Psoas muscle (tissue), 8 donors: ENCODE results near the gene STUM. TPM values are rescaled to one million over a fixed set of nuclear protein-coding genes. Genes with fewer than 3 reads are reported as not detected.

ENCODE experiments used
- ATAC-seq, 4 donors: fragments of 200-7000 bp; cut with Tn5 transposase; one replicate each; pipeline ENCODE4 v1.9.1; 2020; ENCODE audit warnings: moderate library complexity in 3 of 4, mild to moderate bottlenecking in 2 of 4
- DNase-seq, 2 donors: peaks; one replicate each; pipeline ENCODE4 v3.0.0-alpha.2; 2020
- H3K27ac ChIP-seq: fragments of 200-600 bp; one replicate; pipeline ENCODE4 v1.8.0; 2022
- H3K27me3 ChIP-seq, 3 donors: fragments of 200-600 bp in 1 of 3; one replicate each; pipeline versions ENCODE4 v1.6.1 to v1.8.0; 2013 to 2022; ENCODE audit warnings: low read length in 2 of 3, mild to moderate bottlenecking in 2 of 3, moderate library complexity in 1 of 3; ENCODE audit not compliant: insufficient read depth in 3 of 3
- H3K36me3 ChIP-seq, 2 donors: fragments of 200-600 bp in 1 of 2; one replicate each; pipeline versions ENCODE4 v1.6.1 to v1.8.0; 2013 to 2022; ENCODE audit warnings: low read depth in 1 of 2, mild to moderate bottlenecking in 1 of 2, moderate library complexity in 1 of 2; ENCODE audit not compliant: insufficient read depth in 1 of 2
- H3K4me1 ChIP-seq: fragments of 200-600 bp; one replicate; pipeline ENCODE4 v1.8.0; 2022
- H3K4me3 ChIP-seq: fragments of 200-600 bp; one replicate; pipeline ENCODE4 v1.8.0; 2022; ENCODE audit warnings: mild to moderate bottlenecking
- H3K9me3 ChIP-seq: fragments of 200-600 bp; one replicate; pipeline ENCODE4 v1.8.0; 2022
- CTCF ChIP-seq: fragments of 200-600 bp; IDR thresholded peaks from one replicate; pipeline ENCODE4 v1.8.0; 2022; ENCODE audit warnings: antibody characterized with exemption
- WGBS, 3 donors: extraction: QIAGEN DNeasy Blood & Tissue Kit; methylation state at CpG; one replicate each; pipeline versions ENCODE4 v1.1.6 to v1.1.7; 2013; 5-methylcytosine and 5-hydroxymethylcytosine counted together
- intact Hi-C, 2 donors: fragments of 100-400 bp; cut with DNase I; formaldehyde crosslinking; loops; one replicate each; pipeline versions ENCODE4 v1.11.0 to v1.14.2; 2022
- polyA plus RNA-seq, 3 donors: library from polyadenylated mRNA; stranded (reverse); fragments of 200-250 nt; gene quantifications; one replicate each; pipeline ENCODE4 v1.2.3, GENCODE V29; 2013
- total RNA-seq, 4 donors: library from RNA; stranded (reverse); fragmentation: NEBNext Ultra II Directional in 2 of 4; extraction: Animal tissue kit (Norgen Biotek cat#: 25700) in 2 of 4; gene quantifications; one replicate each; pipeline versions ENCODE4 v1.2.1 to v1.2.4, GENCODE V29; 2021 to 2023
- donor health status: healthy with polysubstance abuse.
- donor health status: DM: no; HTN: no; CAD: no; lungs with moderate emphysema.
- donor health status: Bipolar disorder and iron deficiency.
- donor health status: healthy.
- donor health status: DM: yes; HTN: yes; CAD: no.
- donor health status: DM: no; HTN: no; CAD: no.
- donor health status: DM: no; HTN: no; CAD: no.
- donor health status: DM: yes; HTN: yes; CAD: no.

The STUM gene
- total and polyA plus RNA-seq, 7 donors, result 0.34 to 1.5 (median 0.96) TPM

- Histone ChIP-seq H3K36me3 (no peaks in the 10 kb centered on the region), H3K4me3 (no peak overlapping the region), H3K9me3 (no peaks in the 10 kb centered on the region), H3K27me3 (peaks cover 0 to 51% (median 5%) of the 10 kb centered on the region in 3 donors), H3K27ac (no peak overlapping the region), H3K4me1 (peaks cover 16% of the 10 kb centered on the region)
- ATAC-seq, result no peak
- no peak for DNase-seq
- intact Hi-C loops, result no loop called here
- TF ChIP-seq CTCF, result no peak
- WGBS, 3 donors, result 92 to 98% (median 97%) methylated on average over 2 of the region's 2 CpGs
These were observed 4.8 kb downstream of the STUM start for GRCh38 chr1:226553266-226553923.

- no peak for ATAC-seq
- no peak for TF ChIP-seq CTCF
- intact Hi-C loops, result no loop called here
These were observed 5.3 kb downstream of the STUM start for GRCh38 chr1:226553924-226554282.

GRCh38 chr1:226555092-226555491, 6.5 kb downstream of the STUM start:
- no peak for TF ChIP-seq CTCF
- H3K9me3 ChIP-seq, result no peaks in the 10 kb centered on the region
- H3K27ac ChIP-seq, result no peak overlapping the region
- WGBS, 3 donors, result 90 to 94% (median 93%) methylated on average over 4 of the region's 4 CpGs
- ATAC-seq, result no peak
- intact Hi-C loops, result no loop called here
- peaks cover 0 to 34% (median 0%) of the 10 kb centered on the region in 3 donors for H3K27me3 ChIP-seq
- H3K4me3 ChIP-seq, result no peak overlapping the region
- H3K4me1 ChIP-seq, result peaks cover 3% of the 10 kb centered on the region
- no peaks in the 10 kb centered on the region for H3K36me3 ChIP-seq
- DNase-seq, result no peak

More at GRCh38 chr1:226553924-226554282, 5.3 kb downstream of the STUM start:
- WGBS, 3 donors, result 83 to 91% (median 85%) methylated on average over 6 of the region's 6 CpGs
- no peak overlapping the region for H3K4me3 ChIP-seq
- DNase-seq, result no peak
- no peaks in the 10 kb centered on the region for H3K9me3 ChIP-seq
- H3K4me1 ChIP-seq, result peaks cover 14% of the 10 kb centered on the region
- no peaks in the 10 kb centered on the region for H3K36me3 ChIP-seq
- H3K27ac ChIP-seq, result no peak overlapping the region
- peaks cover 0 to 46% (median 1%) of the 10 kb centered on the region in 3 donors for H3K27me3 ChIP-seq

GRCh38 chr1:226557424-226557823, 8.9 kb downstream of the STUM start:
- Histone ChIP-seq H3K27ac (no peak overlapping the region), H3K36me3 (no peaks in the 10 kb centered on the region), H3K4me1 (no peaks in the 10 kb centered on the region), H3K27me3 (peaks cover 0 to 19% (median 0%) of the 10 kb centered on the region in 3 donors), H3K4me3 (no peak overlapping the region), H3K9me3 (no peaks in the 10 kb centered on the region)
- intact Hi-C loops, result no loop called here
- 92 to 96% (median 95%) methylated on average over 2 of the region's 2 CpGs for WGBS, 3 donors
- ATAC-seq (no peak), DNase-seq (no peak)
- TF ChIP-seq CTCF, result no peak
